ENCODE measurements around the gene FZR1. TPM values are rescaled to one million over a fixed set of nuclear protein-coding genes. Genes with fewer than 3 reads are reported as not detected.

The FZR1 gene
- total and polyA plus RNA-seq, 10 donors: 9.8 to 53.6 (median 37.1) TPM

GRCh38 chr19:3462991-3463713 is 43.0 kb upstream of the FZR1 start:
- Histone ChIP-seq H3K27me3 (replicated peaks in 1 of 7) (no peaks in the 10 kb centered on the region), H3K9me3 (no peaks in the 10 kb centered on the region), H3K36me3 (peaks cover 0 to 83% (median 19%) of the 10 kb centered on the region in 6 donors), H3K27ac (no peak overlapping the region), H3K4me3 (no peak overlapping the region), H3K4me1 (peaks cover 0 to 48% (median 22%) of the 10 kb centered on the region in 6 donors)
- intact Hi-C loops (cut with DNase I; ENCODE audit: low total_unique reads): no loop called here
- peak in 2 of 3 donors; percentile 25 to 59 for TF ChIP-seq POLR2AphosphoS5 (IDR thresholded peaks at IDR 0.05)
- no peak for TF ChIP-seq CTCF (IDR thresholded peaks at IDR 0.05 in 8 of 11, conservative IDR thresholded peaks at IDR 0.05 in 3 of 11)
- no peak for DNase-seq
- WGBS, 5 donors: 81 to 90% (median 86%) methylated on average over 42 to 58 of the region's 58 CpGs

- intact Hi-C loops (cut with DNase I; ENCODE audit: low total_unique reads): no loop called here
- no peaks in the 10 kb centered on the region for H3K9me3 ChIP-seq
- peaks cover 0 to 46% (median 18%) of the 10 kb centered on the region in 6 donors for H3K4me1 ChIP-seq
- peaks cover 0 to 75% (median 19%) of the 10 kb centered on the region in 6 donors for H3K36me3 ChIP-seq
- H3K4me3 ChIP-seq: no peak overlapping the region
- TF ChIP-seq CTCF (IDR thresholded peaks at IDR 0.05 in 8 of 11, conservative IDR thresholded peaks at IDR 0.05 in 3 of 11) (no peak), POLR2AphosphoS5 (IDR thresholded peaks at IDR 0.05) (peak in 1 of 3 donors; percentile 41)
- DNase-seq: no peak
- no peaks in the 10 kb centered on the region for H3K27me3 ChIP-seq (replicated peaks in 1 of 7)
- WGBS, 5 donors: 86 to 98% (median 89%) methylated on average over 23 to 57 of the region's 57 CpGs
- no peak overlapping the region for H3K27ac ChIP-seq
These were observed 42.2 kb upstream of the FZR1 start for GRCh38 chr19:3463714-3464586.

GRCh38 chr19:3464587-3465235 is 41.4 kb upstream of the FZR1 start:
- 72 to 91% (median 78%) methylated on average over 18 to 31 of the region's 31 CpGs for WGBS, 5 donors
- intact Hi-C loops (cut with DNase I; ENCODE audit: low total_unique reads): no loop called here

More at GRCh38 chr19:3464587-3465235, 41.4 kb upstream of the FZR1 start:
- Histone ChIP-seq H3K36me3 (peaks cover 0 to 67% (median 19%) of the 10 kb centered on the region in 6 donors), H3K4me3 (no peak overlapping the region), H3K4me1 (peaks cover 0 to 44% (median 14%) of the 10 kb centered on the region in 6 donors), H3K9me3 (no peaks in the 10 kb centered on the region), H3K27me3 (replicated peaks in 1 of 7) (no peaks in the 10 kb centered on the region), H3K27ac (peak overlapping the region in 2 of 8 donors; percentile 3 to 11)
- DNase-seq: no peak
- TF ChIP-seq CTCF (IDR thresholded peaks at IDR 0.05 in 8 of 11, conservative IDR thresholded peaks at IDR 0.05 in 3 of 11) (no peak), POLR2A (IDR thresholded peaks at IDR 0.05) (no peak), POLR2AphosphoS5 (IDR thresholded peaks at IDR 0.05) (no peak)

Measured in spleen (tissue), 11 donors.